ENCODE results near the gene RNASE12.
A peak's percentile ranks its signal among the peaks of the same experiment; 100 is the strongest.
"Not testable (repeated sequence)": the region's sequence is repeated elsewhere in the genome, so short reads cannot be mapped to it uniquely, and the experiment has no call there.

RNASE12 gene

DNA sequence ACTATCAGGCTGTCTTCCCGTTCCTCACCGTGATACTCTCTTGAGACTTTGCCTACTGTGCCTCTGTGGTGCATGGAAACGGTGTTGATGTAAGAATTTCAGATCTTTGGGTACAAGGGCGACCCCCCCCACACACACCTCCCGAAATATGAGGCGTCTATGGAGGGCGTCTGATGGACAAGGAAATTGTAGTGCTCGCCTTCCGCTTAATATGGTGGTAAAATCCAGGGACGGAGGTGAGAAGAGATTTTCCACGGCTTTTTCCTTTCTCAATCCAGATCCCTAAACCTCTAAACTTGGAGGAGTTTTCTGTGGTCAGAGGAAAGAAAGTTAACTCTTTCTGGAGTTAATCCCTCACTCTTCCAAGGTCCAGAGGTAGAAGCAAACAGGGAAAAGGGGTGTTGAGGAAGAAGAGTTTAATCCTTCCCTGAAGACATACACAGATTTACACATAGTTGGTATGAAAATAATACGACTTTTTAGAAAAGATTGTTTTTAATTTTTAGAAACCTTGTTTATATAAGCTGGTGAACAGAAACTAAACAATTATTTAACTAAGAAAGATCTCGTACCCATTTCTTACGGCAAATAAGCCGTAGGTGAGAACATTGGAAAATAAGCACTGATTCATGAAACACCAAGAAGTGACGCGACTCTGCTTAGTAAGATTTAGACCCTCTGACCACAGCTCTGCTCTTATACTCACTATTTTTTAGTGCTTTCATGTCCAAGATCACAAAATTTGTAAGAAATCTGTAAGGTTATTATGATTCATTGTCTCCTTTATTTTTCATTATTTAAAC lies 23.1 kb upstream of the RNASE12 start:
- no peak for DNase-seq (ENCODE audit: extremely low read depth in 1 of 2, low read depth in 1 of 2)

DNA sequence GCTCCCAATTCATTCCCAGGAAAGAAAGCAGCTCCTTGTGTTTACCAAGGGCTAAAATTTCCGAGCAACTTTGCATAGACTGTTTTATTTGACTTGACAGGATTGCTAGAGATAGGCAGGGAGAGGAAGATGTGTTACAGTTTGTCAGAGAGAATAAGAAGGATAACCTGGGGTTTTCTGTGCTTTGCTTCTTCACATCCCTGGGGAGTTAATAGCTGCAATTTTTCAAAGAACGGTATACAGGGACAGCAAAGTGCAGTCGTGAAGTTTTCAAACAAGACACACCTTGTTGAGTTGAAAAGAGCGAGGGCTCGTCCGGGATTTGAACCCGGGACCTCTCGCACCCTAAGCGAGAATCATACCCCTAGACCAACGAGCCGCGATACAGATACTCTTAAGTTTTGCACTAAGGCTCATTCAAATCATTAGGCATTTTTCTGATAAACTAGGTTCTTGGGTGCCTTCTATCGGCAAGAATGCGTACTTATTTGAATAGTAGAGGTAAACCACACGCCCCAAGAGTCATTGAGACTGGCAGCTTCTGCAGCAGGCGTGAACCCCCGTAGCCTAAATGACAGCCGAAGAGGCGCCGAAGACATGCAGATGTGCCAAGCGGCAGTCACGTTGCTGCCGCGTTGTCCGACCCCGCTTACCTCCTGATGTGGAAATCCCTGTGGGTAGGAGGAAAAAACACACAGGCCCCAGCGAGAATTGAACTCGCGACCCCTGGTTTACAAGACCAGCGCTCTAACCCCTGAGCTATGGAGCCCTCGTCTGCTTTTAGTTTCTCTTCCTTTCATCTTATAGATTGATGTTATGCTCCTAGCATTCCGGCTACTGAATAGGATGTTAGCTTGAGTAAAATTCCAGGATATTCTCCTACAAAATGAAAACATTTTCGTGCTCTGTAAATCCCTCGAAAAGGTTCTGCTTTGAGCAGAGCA lies 22.2 kb upstream of the RNASE12 start:
- DNase-seq (ENCODE audit: extremely low read depth in 1 of 2, low read depth in 1 of 2), result peak; percentile 74 to 86

DNA sequence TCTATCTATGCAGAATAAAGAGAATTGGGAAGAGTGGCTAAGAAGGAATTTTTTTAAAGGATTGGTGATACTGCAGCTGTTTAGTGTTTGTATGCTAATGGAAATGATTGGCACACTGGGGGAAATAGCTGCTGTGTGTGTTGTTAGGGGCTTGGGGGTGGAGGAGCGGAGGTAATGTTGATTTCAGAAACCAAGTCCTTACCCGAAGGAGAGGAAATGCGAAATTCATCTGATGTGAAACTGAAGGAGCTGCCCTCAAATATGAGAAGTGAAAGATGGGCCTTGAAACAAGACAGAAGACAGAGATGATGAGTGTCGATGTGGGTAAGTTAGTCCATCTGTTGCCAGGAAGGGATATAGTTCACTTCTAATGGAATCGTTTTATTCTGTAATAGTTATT lies 21.2 kb upstream of the RNASE12 start:
- DNase-seq (ENCODE audit: extremely low read depth in 1 of 2, low read depth in 1 of 2), result no peak

DNA sequence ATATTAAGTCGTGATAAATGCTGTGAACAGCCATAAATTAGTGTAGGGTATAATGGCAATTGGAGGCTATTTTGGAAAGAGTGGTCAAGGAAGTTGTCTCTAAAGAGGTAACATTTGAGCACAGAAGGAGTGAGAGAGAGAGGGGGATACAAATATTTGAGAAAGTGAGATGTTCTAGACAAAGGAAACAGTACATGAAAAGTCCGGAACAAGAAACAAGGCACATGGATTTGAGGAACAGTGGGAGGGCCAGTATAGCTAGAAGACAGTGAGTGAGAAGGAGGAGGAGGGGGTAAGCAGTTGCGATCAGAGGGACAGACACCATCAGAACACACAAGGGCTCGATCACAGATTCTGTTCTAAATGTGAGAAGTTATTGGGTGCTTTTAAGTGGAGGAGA lies 20.1 kb upstream of the RNASE12 start:
- no peak for DNase-seq (ENCODE audit: extremely low read depth in 1 of 2, low read depth in 1 of 2)

GRCh38 chr14:20610002-20610765 lies 19.0 kb upstream of the RNASE12 start:
- peak in 1 of 2 donors; percentile 69 for DNase-seq (ENCODE audit: extremely low read depth in 1 of 2, low read depth in 1 of 2)

GRCh38 chr14:20609215-20610001 lies 18.2 kb upstream of the RNASE12 start:
- no peak for DNase-seq (ENCODE audit: extremely low read depth in 1 of 2, low read depth in 1 of 2)

GRCh38 chr14:20608383-20609110 lies 17.4 kb upstream of the RNASE12 start:
- DNase-seq (ENCODE audit: extremely low read depth in 1 of 2, low read depth in 1 of 2), result no peak

GRCh38 chr14:20607617-20608016 lies 16.4 kb upstream of the RNASE12 start:
- DNase-seq (ENCODE audit: extremely low read depth in 1 of 2, low read depth in 1 of 2), result no peak

DNA sequence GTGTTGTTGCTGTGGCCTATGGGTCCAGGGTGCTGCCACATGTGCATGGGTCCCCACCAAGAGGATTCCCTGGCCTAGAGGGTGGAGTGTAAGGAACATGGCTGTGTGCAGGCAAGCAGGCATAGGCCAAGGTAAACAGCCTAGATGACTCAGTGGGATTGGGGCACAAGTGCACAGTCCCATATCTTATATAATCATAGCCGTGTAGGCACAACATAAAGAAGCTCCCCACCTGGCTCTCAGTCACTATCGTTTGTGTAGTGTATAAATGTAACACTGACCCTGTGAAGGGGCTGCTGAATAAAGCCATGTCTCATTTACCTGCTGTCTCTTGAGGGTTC lies 15.7 kb upstream of the RNASE12 start:
- no peak for DNase-seq (ENCODE audit: extremely low read depth in 1 of 2, low read depth in 1 of 2)

DNA sequence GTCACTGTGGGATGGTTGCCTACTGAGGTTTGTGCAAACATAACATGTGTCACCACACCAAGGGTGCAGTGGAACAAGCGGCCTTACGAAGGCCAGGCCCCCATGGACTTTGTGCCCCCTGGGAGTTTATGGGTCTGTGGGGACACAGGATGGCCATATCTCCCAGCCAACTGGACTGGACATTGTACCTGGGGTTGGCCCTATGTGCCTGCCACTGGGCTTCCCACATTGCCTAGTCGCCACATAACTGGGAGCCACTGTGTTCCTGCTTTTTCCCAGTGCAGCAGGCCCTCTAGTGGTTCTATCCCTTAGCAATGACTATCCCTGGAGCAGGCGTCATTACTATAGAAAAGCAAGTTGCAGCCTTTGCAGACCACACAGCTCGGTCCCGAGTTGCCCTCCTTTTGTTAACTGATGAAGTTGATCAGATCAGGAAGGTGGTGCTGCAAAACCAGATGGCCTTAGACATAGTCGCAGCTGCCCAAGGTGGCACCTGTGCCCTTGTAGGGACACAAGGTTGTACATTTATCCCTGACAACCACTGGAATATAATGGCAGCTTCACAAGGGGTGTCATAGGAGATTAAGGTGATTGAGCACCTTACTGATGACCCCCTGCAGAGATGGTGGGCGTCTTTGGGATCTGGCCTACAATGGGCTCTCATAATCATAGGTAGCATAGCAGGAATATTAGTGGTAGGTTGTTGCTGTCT lies 15.2 kb upstream of the RNASE12 start:
- no peak for DNase-seq (ENCODE audit: extremely low read depth in 1 of 2, low read depth in 1 of 2)

GRCh38 chr14:20603813-20604690 lies 12.9 kb upstream of the RNASE12 start:
- no peak for DNase-seq (ENCODE audit: extremely low read depth in 1 of 2, low read depth in 1 of 2)

- no peak for DNase-seq (ENCODE audit: extremely low read depth in 1 of 2, low read depth in 1 of 2)
These were observed 11.4 kb upstream of the RNASE12 start for GRCh38 chr14:20602583-20602982.

GRCh38 chr14:20601522-20601921 lies 10.3 kb upstream of the RNASE12 start:
- no peak for DNase-seq (ENCODE audit: extremely low read depth in 1 of 2, low read depth in 1 of 2)

- no peak for DNase-seq (ENCODE audit: extremely low read depth in 1 of 2, low read depth in 1 of 2)
These were observed 5.9 kb upstream of the RNASE12 start for GRCh38 chr14:20597108-20597507.

DNA sequence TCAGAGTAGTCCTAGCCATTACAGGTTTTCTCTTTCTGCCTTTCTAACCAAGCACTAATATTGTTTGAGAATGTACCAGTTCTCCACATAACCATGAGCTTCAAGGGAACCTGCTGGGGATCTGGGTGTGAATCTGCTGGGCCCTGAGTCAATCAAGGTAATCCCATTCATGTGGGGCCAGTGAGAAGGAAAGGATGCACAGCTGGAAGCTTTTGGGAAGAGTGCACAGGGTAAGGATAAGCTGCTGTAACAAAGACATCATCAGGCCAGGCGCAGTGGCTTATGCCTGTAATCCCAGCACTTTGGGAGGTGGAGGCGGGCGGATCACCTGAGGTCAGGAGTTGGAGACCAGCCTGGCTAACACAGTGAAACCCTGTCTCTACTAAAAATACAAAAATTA lies 4.5 kb upstream of the RNASE12 start:
- DNase-seq (ENCODE audit: extremely low read depth in 1 of 2, low read depth in 1 of 2), result not testable (repeated sequence)

DNA sequence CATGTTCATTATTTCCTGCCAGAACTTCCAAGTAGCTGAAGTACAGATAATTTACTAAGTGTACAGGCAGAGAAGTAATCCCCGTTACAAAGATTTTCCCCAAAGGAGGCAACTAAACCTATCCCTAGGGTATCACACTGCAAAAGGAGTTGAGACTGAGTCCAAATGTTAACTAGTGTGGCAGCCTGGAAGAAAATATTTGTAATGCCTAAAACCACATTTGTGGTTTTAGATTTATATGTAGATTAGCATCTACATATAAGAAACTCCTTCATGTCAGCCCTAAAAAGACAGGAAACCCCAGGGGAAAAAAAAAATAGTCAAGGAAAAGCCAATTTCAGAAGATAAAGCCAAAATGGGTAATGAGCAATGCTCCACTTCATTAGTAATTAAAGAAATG lies 1.4 kb upstream of the RNASE12 start:
- no peak for DNase-seq (ENCODE audit: extremely low read depth in 1 of 2, low read depth in 1 of 2)

- no peak for DNase-seq (ENCODE audit: extremely low read depth in 1 of 2, low read depth in 1 of 2)
These were observed 3.6 kb downstream of the RNASE12 start, which contains the start of gene RNASE11 for GRCh38 chr14:20587489-20588154. TSS of gene RNASE11 (minus strand) at chr14:20588001.

GRCh38 chr14:20583908-20584307 lies 7.3 kb downstream of the RNASE12 start:
- no peak for DNase-seq (ENCODE audit: extremely low read depth in 1 of 2, low read depth in 1 of 2)
